GM20431 (cell line): Measurements from ENCODE around the gene ANKRD28.
"Not testable (repeated sequence)": the region's sequence is repeated elsewhere in the genome, so short reads cannot be mapped to it uniquely, and the experiment has no call there.

ENCODE experiments used
- in situ Hi-C: fragments of 300-500 bp; cut with MseI, MboI; formaldehyde crosslinking; loops from one replicate; pipeline ENCODE4 v1.15.0; 2020; ENCODE audit warnings: low sequenced_read_pairs; ENCODE audit not compliant: unreplicated experiment

ANKRD28 gene

DNA sequence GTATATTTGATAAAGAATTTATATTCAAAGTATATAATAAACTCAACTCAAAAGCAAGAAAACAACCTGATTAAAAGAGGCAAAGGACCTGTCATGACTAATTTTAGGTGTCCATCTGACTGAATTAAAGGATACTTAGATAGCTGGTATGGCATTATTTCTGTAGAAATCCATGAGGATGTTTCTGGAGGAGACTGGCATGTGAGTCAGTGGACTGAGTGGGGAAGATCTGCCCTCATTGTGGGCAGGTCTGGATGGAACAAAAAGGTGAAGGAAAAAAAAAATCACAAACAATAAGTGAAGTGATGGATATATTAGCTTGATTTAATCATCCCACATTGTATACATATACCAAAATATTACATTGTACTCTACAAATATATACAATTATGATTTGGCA is 16.6 kb downstream of the ANKRD28 start:
- in situ Hi-C loops = no loop called here

DNA sequence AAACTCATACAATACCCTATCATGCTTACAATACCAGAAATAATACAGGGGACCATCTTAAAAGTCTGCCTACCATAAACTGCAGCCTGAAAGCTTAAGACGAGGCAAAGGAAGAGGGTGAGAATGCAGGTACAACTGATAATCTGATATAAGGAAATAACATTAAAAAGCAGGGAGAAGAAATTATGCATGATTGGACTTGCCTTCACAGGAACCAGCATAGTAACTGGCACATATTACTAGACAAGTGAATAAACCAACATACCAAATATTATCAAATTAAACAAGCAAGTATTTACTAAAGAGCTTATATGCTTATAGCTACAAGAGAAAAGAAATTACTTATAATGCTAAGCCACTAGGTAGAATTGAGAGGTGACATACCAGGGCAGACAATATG is 18.7 kb downstream of the ANKRD28 start:
- in situ Hi-C loops = no loop called here

DNA sequence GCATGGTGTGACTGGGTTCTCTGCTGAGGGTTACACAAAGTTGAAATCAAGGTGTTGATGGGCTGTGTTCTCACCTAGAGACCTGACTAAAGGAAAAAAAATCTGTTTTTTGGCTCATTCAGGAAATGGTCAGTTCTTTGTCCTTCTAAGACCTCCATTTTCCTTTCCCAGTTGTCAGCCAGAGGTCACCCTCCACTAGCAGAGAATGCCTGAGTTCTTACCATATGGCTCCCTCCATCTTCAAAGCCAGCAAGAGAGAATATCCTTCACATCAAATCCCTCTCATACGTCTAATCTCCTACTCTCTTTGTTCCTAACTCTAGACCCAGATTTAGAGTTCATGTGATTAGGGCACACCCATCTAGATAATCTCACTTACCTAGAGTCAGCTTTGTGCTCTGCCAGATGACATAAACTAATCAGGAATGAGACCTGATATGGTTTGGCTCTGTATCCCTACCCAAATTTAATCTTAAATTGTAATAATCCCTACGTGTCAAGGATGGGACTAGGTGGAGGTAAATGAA is 19.4 kb downstream of the ANKRD28 start:
- in situ Hi-C loops = no loop called here

DNA sequence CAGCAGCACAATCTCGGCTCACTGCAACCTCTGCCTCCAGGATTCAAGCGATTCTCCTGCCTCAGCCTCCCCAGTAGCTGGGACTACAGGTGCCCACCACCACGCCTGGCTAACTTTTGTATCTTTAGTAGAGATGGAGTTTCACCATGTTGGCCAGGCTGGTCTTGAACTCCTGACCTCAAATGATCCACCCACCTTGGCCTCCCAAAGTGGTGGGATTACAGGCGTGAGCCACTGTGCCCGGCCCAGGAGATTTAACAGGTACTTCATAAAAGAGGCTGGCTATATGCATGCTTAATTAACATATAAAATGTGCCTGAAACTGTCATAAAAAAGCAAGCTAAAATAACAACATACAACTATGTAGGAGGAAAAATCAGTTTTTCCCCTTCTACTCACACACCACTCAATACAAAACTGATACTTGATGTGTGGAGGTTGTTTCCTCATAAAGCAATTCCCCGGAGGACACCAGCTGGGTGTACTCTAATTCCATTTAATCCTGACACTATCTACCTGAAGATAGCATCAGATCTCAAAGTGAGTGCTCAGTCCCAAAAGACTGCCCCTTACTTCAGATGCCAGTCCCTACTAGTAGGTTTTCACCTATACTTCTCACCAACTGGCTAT is 22.7 kb downstream of the ANKRD28 start:
- in situ Hi-C loops = not testable (repeated sequence)

DNA sequence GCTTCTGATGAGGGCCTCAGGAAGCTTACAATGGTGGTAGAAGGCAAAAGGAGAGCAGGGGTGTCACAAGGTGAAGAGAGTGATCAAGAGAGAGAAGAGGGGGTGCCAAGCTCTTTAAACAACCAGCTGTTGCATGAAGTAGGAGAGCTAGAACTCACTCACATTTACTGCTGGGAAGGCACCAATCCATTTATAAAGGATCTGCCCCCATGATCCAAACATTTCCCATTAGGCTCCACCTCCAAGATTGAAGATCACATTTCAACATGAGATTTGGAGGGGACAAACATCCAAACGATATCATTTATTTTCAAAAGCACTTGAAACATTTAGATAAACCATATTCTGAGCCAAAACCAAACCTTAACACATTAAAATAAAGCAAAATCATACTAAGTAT is 26.3 kb downstream of the ANKRD28 start:
- in situ Hi-C loops = no loop called here

DNA sequence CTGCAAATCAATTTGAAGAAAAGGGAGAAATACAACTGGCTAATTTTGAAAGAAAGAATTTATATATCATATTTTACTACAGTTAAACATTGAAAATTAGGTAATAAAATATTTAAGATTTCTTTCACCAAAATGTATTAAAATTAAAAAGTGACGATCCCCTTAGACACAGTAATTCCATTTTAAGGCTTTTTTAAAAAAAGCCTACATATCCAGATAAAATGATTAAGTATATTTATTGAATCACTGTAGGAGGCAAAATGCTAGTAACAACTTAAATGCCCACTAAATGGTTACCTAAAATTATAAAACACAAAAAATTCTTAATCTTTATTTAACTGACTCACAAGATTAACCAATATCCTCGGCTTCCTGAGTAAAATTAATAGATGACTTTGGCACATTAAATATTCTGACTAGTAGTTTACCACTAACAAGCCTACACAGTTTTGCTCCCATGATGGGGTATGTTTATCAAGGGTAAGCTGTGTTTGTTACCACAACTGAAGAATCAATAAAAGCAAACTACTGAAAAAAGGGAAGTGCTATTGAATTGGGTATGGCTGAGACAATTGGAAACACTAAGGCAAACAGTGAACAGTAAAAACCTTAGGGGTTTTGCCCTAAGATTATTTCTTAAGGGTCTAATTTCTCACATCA is 28.4 kb downstream of the ANKRD28 start:
- in situ Hi-C loops = no loop called here

DNA sequence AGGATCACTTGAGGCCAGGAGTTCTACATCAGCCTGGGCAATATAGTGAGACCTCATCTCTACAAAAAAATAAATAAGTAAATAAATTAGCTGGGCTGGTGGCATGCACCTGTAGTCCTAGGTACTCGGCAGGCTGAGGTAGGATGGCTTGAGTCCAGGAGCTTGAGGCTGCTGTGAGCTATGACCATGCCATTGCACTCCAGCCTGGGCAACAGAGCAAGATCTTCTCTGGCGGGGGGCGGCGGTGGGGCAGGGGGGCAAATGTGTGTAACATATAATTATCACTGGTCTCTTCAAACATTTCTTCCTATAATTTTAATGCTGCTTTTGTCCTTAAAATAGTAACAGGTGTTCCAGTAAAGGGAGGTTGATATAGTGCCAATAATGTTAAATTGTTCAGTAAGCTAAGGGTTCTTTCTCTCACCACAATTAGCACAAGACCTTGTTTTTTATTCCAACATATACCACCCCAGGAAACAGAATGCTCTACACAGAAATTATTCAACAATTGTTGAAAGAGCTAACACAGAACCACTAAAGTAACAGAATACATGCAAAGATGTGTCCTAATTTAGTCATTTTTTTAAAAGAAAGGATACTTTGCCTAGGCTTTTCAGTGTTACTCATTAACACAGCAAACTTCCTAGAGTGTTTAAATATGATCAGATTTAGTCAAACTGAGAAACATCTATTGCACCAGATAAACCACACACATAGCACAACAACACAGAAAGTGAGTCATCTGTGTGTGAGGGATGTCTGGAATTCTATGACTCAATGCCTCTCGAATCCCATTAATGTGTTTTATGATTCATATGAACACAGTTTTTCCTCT is 29.1 kb downstream of the ANKRD28 start:
- in situ Hi-C loops = no loop called here

DNA sequence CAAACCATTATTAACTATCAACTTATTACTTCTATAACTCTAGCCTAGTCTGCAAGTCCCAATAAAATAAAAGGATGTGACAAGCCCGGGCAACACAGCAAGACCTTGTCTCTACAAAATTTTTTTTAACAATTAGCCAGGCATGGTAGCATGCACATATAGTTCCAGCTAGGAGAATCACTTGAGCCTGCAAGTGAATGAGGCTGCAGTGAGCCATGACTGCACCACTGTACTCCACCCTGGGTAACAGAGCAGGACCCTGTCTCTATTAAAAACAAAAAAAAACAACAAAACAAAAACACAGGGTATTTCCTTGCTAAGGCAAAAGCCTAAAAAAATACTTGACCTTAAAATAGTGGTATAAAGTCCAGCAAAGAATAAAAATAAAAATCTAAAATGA is 31.4 kb downstream of the ANKRD28 start:
- in situ Hi-C loops = no loop called here

DNA sequence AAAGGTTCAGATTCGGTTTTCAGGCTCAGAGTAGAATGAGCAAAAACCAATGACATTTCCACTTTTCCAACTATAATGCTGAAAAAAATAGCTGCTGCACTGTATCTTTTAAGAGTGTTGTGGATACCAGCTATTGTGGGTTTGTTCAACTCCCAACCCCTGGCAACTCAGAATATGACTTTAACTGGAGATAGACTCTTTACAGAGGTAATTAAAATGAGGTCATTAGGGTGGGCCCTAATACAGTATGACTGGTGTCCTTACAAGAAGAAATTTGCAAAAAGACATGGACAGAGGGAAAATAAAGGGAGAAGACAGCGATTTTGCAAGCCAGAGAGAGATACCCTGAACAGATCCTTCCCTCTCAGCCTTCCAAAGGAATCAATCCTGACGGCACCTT is 39.5 kb downstream of the ANKRD28 start:
- in situ Hi-C loops = no loop called here

DNA sequence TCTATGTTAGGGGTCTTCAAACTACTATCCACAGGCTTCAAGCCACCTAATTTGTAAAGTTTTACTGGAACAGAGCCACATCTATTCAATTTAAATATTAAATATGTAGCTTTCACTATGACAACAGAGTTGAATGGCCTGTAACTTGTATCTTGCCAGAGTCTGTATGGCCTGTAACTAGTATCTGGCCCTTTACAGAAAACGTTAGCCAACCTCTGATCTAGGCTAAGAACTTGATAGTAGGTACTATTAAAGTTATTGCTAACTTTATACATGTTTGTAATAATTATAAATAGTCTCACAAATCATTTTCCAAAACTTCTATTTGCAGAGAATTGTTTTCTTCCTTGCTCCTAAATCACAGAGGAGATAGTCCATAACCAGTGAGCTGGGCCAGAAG is 40.0 kb downstream of the ANKRD28 start:
- in situ Hi-C loops = no loop called here

DNA sequence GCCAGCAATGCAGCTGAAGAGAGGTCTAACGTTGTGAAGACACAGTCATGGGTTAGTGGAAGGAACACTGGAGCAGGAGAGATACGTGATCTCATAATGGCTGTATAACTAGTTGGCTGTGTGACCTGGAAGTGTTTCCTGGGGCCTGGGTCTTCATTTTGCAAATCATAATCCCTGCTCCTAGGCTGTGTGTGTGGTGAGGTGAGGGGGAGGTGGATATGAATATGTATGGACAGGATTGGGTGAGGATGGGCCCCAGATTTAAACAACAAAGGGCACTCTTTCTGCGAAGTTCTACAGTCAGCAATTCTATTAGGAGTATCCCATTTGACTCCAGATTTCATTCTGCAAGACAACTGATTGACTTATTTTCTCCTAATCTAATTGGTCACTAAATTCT is 41.3 kb downstream of the ANKRD28 start:
- in situ Hi-C loops = no loop called here

DNA sequence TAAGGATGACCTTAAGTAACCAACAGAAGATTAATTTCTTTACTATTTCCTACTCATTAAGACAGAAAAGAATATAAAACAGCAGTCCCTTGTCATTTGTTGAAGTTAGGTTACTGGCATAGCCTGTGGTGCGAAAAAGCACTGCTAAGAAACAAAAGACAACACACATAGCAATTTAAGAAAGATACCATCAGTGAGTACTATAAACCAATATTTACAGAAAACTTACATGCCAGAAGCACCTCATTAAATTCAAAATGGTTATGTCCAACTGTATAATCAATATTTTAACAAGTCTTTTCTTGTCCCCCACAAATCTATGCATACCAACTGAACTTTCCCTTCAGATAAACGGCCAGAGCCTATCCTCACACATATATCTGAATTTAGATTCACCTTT is 42.0 kb downstream of the ANKRD28 start:
- in situ Hi-C loops = no loop called here

DNA sequence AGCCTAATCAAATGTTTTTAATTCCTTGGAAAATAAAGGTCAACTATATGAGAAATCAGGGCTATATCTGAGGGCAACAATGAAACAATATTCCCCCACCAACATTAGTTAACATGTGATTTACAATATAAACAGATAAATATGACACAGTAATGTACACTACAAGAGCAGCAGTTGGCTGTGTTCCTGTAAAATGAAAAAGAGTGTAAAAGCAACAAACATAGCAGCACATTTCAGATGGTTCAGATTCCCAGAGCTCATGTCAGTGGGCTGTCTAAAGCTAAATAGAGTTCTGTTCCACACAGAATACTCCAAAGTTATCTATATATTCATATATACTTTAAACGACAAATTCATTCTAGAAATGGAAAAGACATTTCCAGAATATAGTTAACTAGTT is 42.6 kb downstream of the ANKRD28 start:
- in situ Hi-C loops = no loop called here

DNA sequence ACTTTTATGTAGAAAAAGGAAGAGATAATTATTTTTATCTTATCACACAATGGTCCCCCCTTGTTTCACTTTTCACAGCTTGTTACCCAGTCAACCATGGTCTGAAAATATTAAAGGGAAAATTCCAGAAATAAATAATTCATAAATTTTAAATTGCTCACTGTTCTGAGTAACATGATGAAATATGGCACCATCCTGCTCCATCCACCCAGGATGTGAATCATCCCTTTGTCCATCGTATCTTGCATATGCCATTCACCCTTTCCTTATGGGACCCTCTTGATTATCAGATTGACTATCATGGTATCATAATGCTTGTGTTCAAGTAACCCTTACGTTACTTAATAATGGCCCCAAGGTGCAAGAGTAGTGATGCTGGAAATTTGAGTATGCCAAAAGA is 43.7 kb downstream of the ANKRD28 start:
- in situ Hi-C loops = no loop called here

DNA sequence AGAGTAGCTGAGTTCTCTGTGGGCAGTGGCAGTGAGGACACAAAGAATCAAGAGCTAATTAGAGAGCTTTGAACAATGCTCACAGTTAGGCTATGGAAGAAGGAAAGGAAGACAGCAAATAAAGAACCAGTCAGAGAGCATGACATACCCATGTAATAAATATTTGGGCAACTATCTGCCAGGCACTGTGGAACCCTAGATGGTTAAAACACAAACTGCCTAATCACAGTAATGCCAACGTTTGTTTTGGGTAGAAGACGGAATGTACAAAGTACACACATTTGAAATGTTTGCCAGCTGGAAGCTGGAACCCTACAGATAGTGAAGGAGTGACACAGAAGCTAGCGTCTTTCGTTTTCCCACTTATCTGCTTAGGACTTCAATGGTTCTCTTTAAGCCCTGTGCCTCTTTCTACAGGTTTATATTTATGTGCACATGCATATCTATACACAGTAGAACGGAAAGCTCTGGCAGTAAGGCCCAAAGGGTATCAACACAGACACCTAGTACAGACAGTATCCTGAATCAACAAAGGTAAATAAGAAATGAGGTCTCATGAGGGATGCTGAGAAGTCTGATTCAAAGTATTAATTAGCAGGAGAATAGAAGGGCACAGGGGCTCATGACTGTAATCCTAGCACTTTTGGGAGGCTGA is 44.6 kb downstream of the ANKRD28 start:
- in situ Hi-C loops = no loop called here

DNA sequence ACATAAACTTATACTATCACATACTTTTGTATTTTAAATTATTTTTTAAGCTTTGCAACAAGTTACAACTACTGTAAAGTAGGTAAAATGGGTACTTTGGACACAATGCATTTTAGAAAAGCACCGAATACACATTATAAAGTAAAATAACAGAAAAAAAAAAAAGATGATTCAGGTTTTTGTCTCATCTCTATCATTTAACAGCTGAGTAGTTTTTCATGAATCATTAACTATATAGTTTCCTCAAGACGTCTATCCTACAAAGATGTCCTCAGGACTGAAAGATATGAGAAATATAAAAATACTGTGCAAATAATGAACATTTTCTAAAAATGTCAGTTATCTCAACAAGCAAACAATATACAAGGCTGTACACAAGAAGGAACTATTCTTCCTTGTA is 46.9 kb downstream of the ANKRD28 start:
- in situ Hi-C loops = no loop called here

DNA sequence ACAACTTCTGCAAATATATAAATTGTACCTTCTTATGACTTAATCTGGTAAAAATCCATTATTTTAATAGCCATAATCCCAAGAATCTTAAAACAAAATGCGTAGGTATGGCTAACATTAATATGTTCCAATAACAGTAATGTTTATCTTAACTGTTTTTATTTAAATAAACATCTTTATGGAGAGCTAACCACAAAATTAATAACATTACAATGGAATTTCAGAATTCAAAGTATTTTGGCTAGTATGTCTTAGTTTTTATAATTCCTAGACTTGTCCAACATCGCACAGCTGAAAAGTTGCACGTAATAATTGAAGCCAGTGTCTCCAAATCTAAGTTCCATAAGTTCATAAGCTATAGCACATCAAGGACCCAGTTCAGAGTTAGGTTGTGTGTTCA is 47.6 kb downstream of the ANKRD28 start:
- in situ Hi-C loops = no loop called here

DNA sequence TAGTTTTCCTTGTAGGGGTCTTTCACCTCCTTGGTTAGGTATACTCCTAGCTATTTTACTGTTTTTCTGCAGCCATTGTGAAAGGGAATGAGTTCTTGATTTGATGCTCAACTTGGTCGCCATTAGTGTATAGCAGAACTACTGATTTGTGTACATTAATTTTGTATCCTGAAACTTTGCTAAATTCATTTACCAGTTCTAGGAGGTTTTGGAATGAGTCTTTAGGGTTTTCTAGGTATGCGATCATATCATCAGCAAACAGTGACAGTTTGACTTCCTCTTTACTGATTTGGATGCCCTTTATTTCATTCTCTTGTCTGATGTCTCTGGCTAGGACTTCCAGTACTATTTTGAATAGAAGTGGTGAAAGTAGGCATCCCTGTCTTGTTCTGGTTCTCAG is 51.9 kb downstream of the ANKRD28 start:
- in situ Hi-C loops = not testable (repeated sequence)

DNA sequence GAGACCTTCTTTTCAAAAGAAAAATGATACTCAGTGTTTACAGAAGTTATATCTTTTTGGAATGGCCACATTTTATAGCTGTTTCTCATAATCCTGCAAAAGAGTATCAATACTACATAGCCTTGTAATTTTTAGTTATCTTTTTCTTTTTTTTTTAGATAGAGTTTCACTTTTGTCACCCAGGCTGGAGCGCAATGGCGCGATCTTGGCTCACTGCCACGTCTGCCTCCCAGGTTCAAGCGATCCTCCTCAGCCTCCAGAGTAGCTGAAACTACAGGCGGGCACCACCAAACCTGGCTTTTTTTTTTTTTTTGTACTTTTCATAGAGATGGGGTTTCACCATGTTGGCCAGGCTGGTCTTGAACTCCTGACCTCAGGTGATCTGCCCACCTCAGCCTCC is 53.6 kb downstream of the ANKRD28 start:
- in situ Hi-C loops = no loop called here

DNA sequence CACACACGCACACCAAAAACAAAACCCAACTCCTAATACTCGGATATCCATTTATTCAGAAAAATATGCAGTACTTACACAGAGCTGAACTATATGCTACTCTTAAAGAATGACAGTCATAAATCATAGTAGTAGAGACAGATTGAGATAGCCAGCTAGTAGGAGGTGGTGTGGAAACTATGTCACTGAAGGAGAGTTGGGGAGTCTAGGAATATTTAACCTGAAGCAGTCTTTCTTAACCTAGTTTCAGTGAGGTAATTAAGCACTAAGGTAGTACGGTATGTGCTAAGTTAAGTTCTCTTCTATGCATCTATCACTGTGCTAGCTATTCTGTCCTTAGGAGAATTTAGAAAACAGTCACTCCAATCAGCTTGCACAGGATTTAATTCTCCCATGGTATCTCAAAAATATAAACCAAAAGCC is 54.2 kb downstream of the ANKRD28 start:
- in situ Hi-C loops = no loop called here

DNA sequence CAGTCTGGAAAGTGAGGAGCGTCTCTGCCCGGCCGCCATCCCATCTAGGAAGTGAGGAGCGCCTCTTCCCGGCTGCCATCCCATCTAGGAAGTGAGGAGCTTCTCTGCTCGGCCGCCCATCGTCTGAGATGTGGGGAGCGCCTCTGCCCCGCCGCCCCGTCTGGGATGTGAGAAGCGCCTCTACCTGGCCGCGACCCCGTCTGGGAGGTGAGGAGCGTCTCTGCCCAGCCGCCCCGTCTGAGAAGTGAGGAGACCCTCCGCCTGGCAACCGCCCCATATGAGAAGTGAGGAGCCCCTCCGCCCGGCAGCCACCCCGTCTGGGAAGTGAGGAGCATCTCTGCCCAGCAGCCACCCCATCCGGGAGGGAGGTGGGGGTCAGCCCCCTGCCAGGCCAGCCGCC is 55.5 kb downstream of the ANKRD28 start:
- in situ Hi-C loops = not testable (repeated sequence)
